Activated B cell treated with CpG ODN at 0.5 μM for 24 hours (primary cell): ENCODE results near the gene PPP1R16B. TPM values are rescaled to one million over a fixed set of nuclear protein-coding genes. Genes with fewer than 3 reads are reported as not detected.

ENCODE experiments used
- ATAC-seq: fragments of 200-7000 bp; cut with Tn5 transposase; one replicate; pipeline ENCODE4 v1.10.0; 2021; ENCODE audit warnings: low read depth, mild to moderate bottlenecking, moderate library complexity
- CTCF ChIA-PET: fragments of 350-600 bp; sonication (Branson Sonifier 250); formaldehyde crosslinking; loops from one replicate; lab custom pipeline; 2021; ENCODE audit warnings: antibody characterized with exemption; lab: Charles Lee
- POLR2A ChIA-PET: fragments of 350-600 bp; sonication (Branson Sonifier 250); formaldehyde crosslinking; loops from one replicate; lab custom pipeline; 2021; ENCODE audit warnings: antibody characterized with exemption; lab: Charles Lee
- DNase-seq: peaks from one replicate; pipeline ENCODE4 v3.0.0; 2022
- H3K27ac Mint-ChIP-seq: one replicate; pipeline ENCODE4 v1.8.0; 2020; ENCODE audit warnings: mixed read lengths
- H3K27me3 Mint-ChIP-seq: one replicate; pipeline ENCODE4 v1.8.0; 2021; ENCODE audit warnings: mixed read lengths
- H3K36me3 Mint-ChIP-seq: one replicate; pipeline ENCODE4 v1.8.0; 2021; ENCODE audit warnings: low read depth, mixed read lengths
- H3K4me1 Mint-ChIP-seq: one replicate; pipeline ENCODE4 v1.8.0; 2021; ENCODE audit warnings: mixed read lengths
- H3K4me3 Mint-ChIP-seq: one replicate; pipeline ENCODE4 v1.8.0; 2020; ENCODE audit warnings: mild to moderate bottlenecking, mixed read lengths
- H3K9me3 Mint-ChIP-seq: one replicate; pipeline ENCODE4 v1.8.0; 2020; ENCODE audit warnings: mixed read lengths
- CTCF ChIP-seq: fragments of 200-600 bp; IDR thresholded peaks from one replicate; pipeline ENCODE4 v1.8.0; 2022; ENCODE audit warnings: antibody characterized with exemption, mild to moderate bottlenecking
- intact Hi-C: fragments of 100-400 bp; cut with micrococcal nuclease; formaldehyde crosslinking; loops from one replicate; pipeline ENCODE4 v1.15.1; 2024
- total RNA-seq: library from RNA; stranded (reverse); gene quantifications from 2 replicates; pipeline ENCODE4 v1.2.3, GENCODE V29; 2022

PPP1R16B gene
- total RNA-seq, 1 donor from 2014 or later = 99.3 TPM

- ATAC-seq (no peak), DNase-seq (no peak)
- Mint-ChIP-seq H3K4me1 (no peaks in the 10 kb centered on the region), H3K27me3 (no peaks in the 10 kb centered on the region), H3K9me3 (no peaks in the 10 kb centered on the region), H3K27ac (no peak overlapping the region), H3K36me3 (peaks cover 92% of the 10 kb centered on the region), H3K4me3 (no peak overlapping the region)
- intact Hi-C loops = no loop called here
- POLR2A ChIA-PET = no interaction called here
- CTCF ChIA-PET = interaction anchor here (0.7 kb wide), 1 partner anchor 13 kb away, joined by 4 read pairs; no protein-coding TSS in a partner anchor
- no peak for TF ChIP-seq CTCF
Observed at GRCh38 chr20:38763616-38764015, 41.9 kb upstream of the PPP1R16B start.

GRCh38 chr20:38764567-38765318 lies 40.8 kb upstream of the PPP1R16B start:
- H3K9me3 Mint-ChIP-seq = no peaks in the 10 kb centered on the region
- CTCF ChIA-PET = interaction anchor here (0.7 kb wide), 1 partner anchor 128 kb away, joined by 3 read pairs; no protein-coding TSS in a partner anchor
- no peaks in the 10 kb centered on the region for H3K4me1 Mint-ChIP-seq
- POLR2A ChIA-PET = no interaction called here
- ATAC-seq (no peak), DNase-seq (no peak)
- H3K27me3 Mint-ChIP-seq = no peaks in the 10 kb centered on the region
- no peak overlapping the region for H3K27ac Mint-ChIP-seq
- H3K4me3 Mint-ChIP-seq = no peak overlapping the region
- TF ChIP-seq CTCF = no peak
- H3K36me3 Mint-ChIP-seq = peaks cover 94% of the 10 kb centered on the region
- intact Hi-C loops = no loop called here

GRCh38 chr20:38766071-38766470 lies 39.4 kb upstream of the PPP1R16B start:
- POLR2A ChIA-PET = no interaction called here
- Mint-ChIP-seq H3K4me1 (no peaks in the 10 kb centered on the region), H3K4me3 (no peak overlapping the region), H3K36me3 (peaks cover 84% of the 10 kb centered on the region), H3K9me3 (no peaks in the 10 kb centered on the region), H3K27ac (no peak overlapping the region), H3K27me3 (no peaks in the 10 kb centered on the region)
- CTCF ChIA-PET = interaction anchor here (1.2 kb wide), 1 partner anchor 127 kb away, joined by 4 read pairs; no protein-coding TSS in a partner anchor
- intact Hi-C loops = no loop called here
- TF ChIP-seq CTCF = no peak
- no peak for ATAC-seq
- no peak for DNase-seq

GRCh38 chr20:38769376-38770295 lies 35.9 kb upstream of the PPP1R16B start:
- H3K4me1 Mint-ChIP-seq = no peaks in the 10 kb centered on the region
- no peak overlapping the region for H3K4me3 Mint-ChIP-seq
- POLR2A ChIA-PET = no interaction called here
- CTCF ChIA-PET = interaction anchor here (0.6 to 2.2 kb wide), 2 partner anchors 20 to 123 kb away, joined by 3 to 9 read pairs; no protein-coding TSS in a partner anchor
- no peak for ATAC-seq
- TF ChIP-seq CTCF = no peak
- DNase-seq = no peak
- intact Hi-C loops = no loop called here
- H3K36me3 Mint-ChIP-seq = peaks cover 84% of the 10 kb centered on the region
- no peak overlapping the region for H3K27ac Mint-ChIP-seq
- H3K27me3 Mint-ChIP-seq = no peaks in the 10 kb centered on the region
- peaks cover 8% of the 10 kb centered on the region for H3K9me3 Mint-ChIP-seq

GRCh38 chr20:38770546-38770945 lies 35.0 kb upstream of the PPP1R16B start:
- DNase-seq (no peak), ATAC-seq (no peak)
- intact Hi-C loops = no loop called here
- H3K4me1 Mint-ChIP-seq = no peaks in the 10 kb centered on the region
- peaks cover 83% of the 10 kb centered on the region for H3K36me3 Mint-ChIP-seq
- no peak overlapping the region for H3K4me3 Mint-ChIP-seq
- ChIA-PET POLR2A (no interaction called here), CTCF (no interaction called here)
- H3K27me3 Mint-ChIP-seq = no peaks in the 10 kb centered on the region
- H3K27ac Mint-ChIP-seq = no peak overlapping the region
- H3K9me3 Mint-ChIP-seq = peaks cover 8% of the 10 kb centered on the region
- TF ChIP-seq CTCF = no peak
